Endothelial cell (in vitro differentiated cells): ENCODE data around the gene PRPF4. TPM values are rescaled to one million over a fixed set of nuclear protein-coding genes. Genes with fewer than 3 reads are reported as not detected.
"Not testable (repeated sequence)": the region's sequence is repeated elsewhere in the genome, so short reads cannot be mapped to it uniquely, and the experiment has no call there.

Source experiments
- DNase-seq: peaks from one replicate; pipeline ENCODE4 v3.0.0; 2021; ENCODE audit warnings: low spot score
- H3K27ac Mint-ChIP-seq: one replicate; pipeline ENCODE4 v1.8.0; 2021; ENCODE audit warnings: mixed read lengths, inconsistent platforms; ENCODE audit not compliant: unreplicated experiment
- H3K27me3 Mint-ChIP-seq: one replicate; pipeline ENCODE4 v1.8.0; 2021; ENCODE audit warnings: mild to moderate bottlenecking, moderate library complexity, mixed read lengths, inconsistent platforms; ENCODE audit not compliant: unreplicated experiment
- H3K36me3 Mint-ChIP-seq: one replicate; pipeline ENCODE4 v1.8.0; 2021; ENCODE audit warnings: mild to moderate bottlenecking, low read depth, mixed read lengths, inconsistent platforms; ENCODE audit not compliant: unreplicated experiment
- H3K4me1 Mint-ChIP-seq: one replicate; pipeline ENCODE4 v1.8.0; 2021; ENCODE audit warnings: mild to moderate bottlenecking, mixed read lengths, inconsistent platforms; ENCODE audit not compliant: unreplicated experiment
- H3K4me3 Mint-ChIP-seq: one replicate; pipeline ENCODE4 v1.8.0; 2021; ENCODE audit warnings: mild to moderate bottlenecking, mixed read lengths, inconsistent platforms; ENCODE audit not compliant: unreplicated experiment
- H3K9me3 Mint-ChIP-seq: one replicate; pipeline ENCODE4 v1.8.0; 2021; ENCODE audit warnings: mixed read lengths, inconsistent platforms; ENCODE audit not compliant: unreplicated experiment
- total RNA-seq: library from RNA; stranded (reverse); fragmentation: NEBNext Ultra II Directional; extraction: Animal tissue kit (Norgen Biotek cat#: 25700); gene quantifications from one replicate; pipeline ENCODE4 v1.2.1, GENCODE V29; 2021; ENCODE audit not compliant: unreplicated experiment
- TF ChIP-seq, protein P1 (sequence below): fragments of 200-600 bp; sonication (generic); IDR thresholded peaks from one replicate; pipeline ENCODE4 v1.5.0; 2021; ENCODE audit warnings: antibody characterized with exemption; ENCODE audit not compliant: unreplicated experiment

PRPF4 gene
- total RNA-seq, 1 donor from 2014 or later = 20.5 TPM

DNA sequence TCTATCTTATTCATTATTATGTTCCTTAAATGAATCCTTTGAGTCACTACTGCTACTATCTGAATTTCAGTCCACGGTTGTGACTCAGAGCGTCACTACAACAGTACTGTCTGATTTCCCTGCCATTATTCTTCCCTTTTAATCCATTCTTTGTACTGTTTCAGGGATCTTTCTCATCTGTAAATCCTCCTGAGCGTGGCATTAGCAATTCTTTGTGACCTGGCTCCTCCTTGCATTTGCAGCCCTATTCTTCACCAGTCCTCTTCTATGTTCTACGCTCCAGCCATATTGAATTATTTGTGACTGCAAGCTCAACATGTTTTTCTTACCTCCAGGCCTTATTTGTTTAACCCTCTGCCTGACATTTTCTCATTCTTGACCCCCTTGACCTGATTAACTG is 5.9 kb downstream of the PRPF4 start:
- no peaks in the 10 kb centered on the region for H3K27me3 Mint-ChIP-seq
- no peak overlapping the region for H3K4me3 Mint-ChIP-seq
- H3K36me3 Mint-ChIP-seq = peaks cover 33% of the 10 kb centered on the region
- H3K27ac Mint-ChIP-seq = no peak overlapping the region
- DNase-seq = no peak
- H3K9me3 Mint-ChIP-seq = no peaks in the 10 kb centered on the region
- H3K4me1 Mint-ChIP-seq = no peaks in the 10 kb centered on the region
- TF ChIP-seq, protein P1, sequence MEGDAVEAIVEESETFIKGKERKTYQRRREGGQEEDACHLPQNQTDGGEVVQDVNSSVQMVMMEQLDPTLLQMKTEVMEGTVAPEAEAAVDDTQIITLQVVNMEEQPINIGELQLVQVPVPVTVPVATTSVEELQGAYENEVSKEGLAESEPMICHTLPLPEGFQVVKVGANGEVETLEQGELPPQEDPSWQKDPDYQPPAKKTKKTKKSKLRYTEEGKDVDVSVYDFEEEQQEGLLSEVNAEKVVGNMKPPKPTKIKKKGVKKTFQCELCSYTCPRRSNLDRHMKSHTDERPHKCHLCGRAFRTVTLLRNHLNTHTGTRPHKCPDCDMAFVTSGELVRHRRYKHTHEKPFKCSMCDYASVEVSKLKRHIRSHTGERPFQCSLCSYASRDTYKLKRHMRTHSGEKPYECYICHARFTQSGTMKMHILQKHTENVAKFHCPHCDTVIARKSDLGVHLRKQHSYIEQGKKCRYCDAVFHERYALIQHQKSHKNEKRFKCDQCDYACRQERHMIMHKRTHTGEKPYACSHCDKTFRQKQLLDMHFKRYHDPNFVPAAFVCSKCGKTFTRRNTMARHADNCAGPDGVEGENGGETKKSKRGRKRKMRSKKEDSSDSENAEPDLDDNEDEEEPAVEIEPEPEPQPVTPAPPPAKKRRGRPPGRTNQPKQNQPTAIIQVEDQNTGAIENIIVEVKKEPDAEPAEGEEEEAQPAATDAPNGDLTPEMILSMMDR = no peak

DNA sequence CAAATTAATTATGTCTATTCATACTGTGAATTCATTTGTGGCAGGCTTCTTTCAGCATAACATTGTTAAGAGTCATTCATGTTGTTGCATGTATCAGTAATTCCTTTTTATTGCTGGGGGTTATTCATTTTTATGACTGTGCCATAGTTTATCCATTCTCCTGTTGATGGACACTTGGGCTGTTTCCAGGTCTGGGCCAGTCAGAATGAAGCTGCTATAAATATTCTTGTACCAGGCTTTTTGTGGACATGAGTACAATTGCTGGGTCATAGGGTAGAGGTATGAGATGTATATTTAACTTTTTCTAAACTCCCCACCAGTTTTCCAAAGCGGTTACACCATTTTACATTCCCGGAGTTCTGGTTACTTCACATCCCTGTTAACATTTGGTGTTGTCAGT is 13.6 kb downstream of the PRPF4 start:
- Mint-ChIP-seq H3K36me3 (peaks cover 46% of the 10 kb centered on the region), H3K4me1 (no peaks in the 10 kb centered on the region), H3K27ac (no peak overlapping the region), H3K4me3 (no peak overlapping the region), H3K9me3 (no peaks in the 10 kb centered on the region), H3K27me3 (no peaks in the 10 kb centered on the region)
- DNase-seq = no peak
- TF ChIP-seq, protein P1 = no peak

DNA sequence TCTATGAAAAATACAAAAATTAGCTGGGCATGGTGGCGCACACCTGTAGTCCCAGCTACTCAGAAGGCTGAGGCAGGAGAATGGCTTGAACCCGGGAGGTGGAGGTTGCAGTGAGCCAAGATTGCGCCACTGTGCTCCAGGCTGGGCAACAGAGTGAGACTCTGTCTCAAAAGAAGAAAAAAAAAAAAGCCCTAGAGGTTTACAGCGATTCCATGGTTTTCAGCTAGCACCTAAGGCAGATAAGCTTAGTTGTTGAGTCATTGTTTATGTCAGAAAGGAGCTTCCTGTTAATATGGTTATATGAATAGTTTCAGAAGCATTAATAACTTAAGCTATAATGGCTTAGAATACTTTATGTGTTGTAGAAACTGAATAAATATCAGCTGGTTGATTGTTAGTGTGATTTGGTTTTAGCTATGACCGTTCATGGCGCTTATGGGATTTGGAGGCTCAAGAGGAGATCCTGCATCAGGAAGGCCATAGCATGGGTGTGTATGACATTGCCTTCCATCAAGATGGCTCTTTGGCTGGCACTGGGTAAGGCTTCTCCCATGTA is 14.7 kb downstream of the PRPF4 start:
- Mint-ChIP-seq H3K4me1 (no peaks in the 10 kb centered on the region), H3K4me3 (no peak overlapping the region), H3K36me3 (peaks cover 46% of the 10 kb centered on the region)

GRCh38 chr9:113293285-113293878 is 17.9 kb downstream of the PRPF4 start:
- Mint-ChIP-seq H3K4me3 (no peak overlapping the region), H3K9me3 (no peaks in the 10 kb centered on the region), H3K27me3 (no peaks in the 10 kb centered on the region), H3K36me3 (peaks cover 26% of the 10 kb centered on the region), H3K27ac (no peak overlapping the region), H3K4me1 (no peaks in the 10 kb centered on the region)
- TF ChIP-seq, protein P1 = no peak
- DNase-seq = no peak

More for the DNA sequence above, 14.7 kb downstream of the PRPF4 start:
- TF ChIP-seq, protein P1 = no peak
- H3K27me3 Mint-ChIP-seq = no peaks in the 10 kb centered on the region
- no peak for DNase-seq
- no peaks in the 10 kb centered on the region for H3K9me3 Mint-ChIP-seq
- H3K27ac Mint-ChIP-seq = no peak overlapping the region

DNA sequence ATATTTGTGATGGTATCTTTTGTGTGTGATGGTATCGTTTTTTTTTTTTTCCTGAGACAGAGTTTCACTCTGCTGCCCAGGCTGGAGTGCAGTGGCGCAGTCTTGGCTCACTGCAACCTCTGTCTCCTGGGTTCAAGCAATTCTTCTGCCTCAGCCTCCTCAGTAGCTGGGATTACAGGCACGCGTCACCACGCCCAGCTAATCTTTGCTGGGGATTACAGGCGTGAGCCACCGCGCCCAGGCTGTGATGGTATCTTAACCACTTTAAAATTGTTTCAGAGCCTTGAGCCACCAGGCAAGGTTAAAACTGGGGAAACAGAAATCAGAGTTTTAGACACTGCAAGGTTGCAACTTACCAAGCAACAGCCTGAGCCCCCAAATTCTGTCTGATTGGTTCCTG is 20.8 kb downstream of the PRPF4 start:
- not testable (repeated sequence) for H3K36me3 Mint-ChIP-seq, H3K9me3 Mint-ChIP-seq, H3K27me3 Mint-ChIP-seq, H3K4me3 Mint-ChIP-seq, DNase-seq, H3K27ac Mint-ChIP-seq
- H3K4me1 Mint-ChIP-seq = peaks cover 10% of the 10 kb centered on the region
